HG03045 (cell line): Measurements from ENCODE around the gene UHRF1.
"Not testable (repeated sequence)": the region's sequence is repeated elsewhere in the genome, so short reads cannot be mapped to it uniquely, and the experiment has no call there.

Experiments
- ATAC-seq: cut with Tn5 transposase; IDR thresholded peaks from one replicate; pipeline ENCODE4 v1.9.1; 2021; ENCODE audit warnings: mild to moderate bottlenecking, moderate library complexity; ENCODE audit not compliant: unreplicated experiment

UHRF1 gene

DNA sequence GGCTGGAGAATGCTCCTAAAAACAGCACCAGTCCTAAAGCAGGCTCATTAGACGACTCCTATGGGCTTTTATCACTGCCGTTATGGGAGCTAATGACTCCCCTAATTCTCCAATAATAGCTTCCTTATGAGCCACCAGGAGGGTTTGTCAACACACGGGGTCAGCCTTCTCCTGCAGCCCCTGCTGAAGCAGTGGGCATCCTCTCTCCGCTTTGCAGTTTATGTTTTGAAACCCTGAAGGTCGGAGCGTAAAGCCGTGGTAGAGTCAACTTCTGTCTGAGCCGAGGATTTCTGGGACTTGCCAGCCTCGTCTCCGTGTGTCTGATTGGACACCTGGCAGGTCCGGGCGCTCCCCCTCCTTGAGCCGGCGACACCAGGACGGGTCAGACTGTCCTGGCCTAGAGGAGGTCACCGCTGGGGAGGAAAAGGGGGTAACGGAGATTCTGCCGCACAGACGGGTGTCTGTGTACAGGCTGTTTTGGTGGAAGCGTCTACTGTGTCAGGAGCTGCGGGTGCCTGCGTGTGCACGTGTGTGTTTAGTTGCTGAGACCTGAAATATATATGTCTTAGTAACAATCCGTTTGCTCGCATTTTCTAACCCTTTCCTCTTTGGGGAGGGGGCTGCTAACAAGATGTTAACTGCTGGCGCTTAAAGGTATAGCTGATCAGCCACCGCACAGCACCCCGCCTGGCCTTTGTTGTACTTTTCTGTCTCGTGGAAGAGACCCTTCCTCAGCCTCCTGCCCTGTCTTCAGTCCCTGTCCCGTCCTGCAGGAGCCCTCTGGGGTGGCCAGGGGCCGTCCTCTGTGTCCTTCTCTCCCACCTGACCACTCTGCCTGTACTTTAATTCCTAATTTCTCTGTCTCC is 61.5 kb downstream of the UHRF1 start:
- ATAC-seq: no peak

DNA sequence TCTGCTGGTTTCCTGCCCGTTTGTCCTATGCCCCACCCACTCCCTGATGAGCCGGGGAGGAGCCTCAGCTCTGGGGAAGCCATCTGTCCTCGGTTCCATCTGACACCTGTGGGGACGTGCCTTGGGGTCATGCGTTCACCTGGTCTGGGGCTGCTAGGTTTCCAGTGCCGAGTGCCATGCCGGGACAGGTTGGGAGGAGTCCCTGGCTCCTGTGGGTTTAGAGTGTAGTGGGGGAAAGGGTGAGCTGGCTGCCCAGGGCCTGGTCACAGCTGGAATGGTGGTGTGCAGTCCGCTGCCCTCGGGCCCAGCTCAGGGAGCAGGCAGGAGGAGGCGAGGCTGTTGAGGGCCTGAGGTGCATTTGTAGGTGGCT is 62.1 kb downstream of the UHRF1 start:
- ATAC-seq: no peak

DNA sequence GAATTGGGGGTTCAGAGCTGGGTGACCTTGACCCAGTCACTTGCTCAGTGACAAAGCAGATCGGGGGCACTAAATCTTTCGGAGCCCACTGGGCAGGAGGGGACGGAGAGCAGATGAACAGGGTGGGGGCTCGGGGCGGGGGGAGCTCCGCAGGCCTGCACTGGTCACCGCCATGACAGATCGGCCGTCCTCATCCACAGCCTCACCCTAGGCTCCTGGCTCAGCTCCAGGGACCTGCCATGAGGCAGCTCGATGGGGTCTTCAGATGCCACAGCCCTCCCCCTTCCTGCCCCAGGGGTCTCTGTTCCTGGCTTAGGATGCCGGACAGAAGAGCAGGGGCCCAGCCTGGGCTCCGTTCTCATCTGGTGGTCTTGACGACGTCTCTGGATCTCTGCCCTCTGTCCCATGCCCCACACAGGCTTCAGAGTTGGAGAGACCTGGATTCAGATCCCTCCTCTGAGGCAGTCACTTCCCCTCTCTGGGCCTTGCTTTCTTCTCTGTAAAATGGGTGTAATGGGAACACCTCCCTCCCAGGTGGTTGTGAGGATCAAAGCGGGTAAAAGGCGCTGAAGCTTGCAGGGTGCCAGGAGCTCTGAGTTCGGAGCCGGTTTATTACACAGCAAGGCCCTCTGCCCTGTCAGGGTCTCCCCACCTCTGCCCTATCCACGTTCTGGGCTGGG is 62.7 kb downstream of the UHRF1 start:
- no peak for ATAC-seq

DNA sequence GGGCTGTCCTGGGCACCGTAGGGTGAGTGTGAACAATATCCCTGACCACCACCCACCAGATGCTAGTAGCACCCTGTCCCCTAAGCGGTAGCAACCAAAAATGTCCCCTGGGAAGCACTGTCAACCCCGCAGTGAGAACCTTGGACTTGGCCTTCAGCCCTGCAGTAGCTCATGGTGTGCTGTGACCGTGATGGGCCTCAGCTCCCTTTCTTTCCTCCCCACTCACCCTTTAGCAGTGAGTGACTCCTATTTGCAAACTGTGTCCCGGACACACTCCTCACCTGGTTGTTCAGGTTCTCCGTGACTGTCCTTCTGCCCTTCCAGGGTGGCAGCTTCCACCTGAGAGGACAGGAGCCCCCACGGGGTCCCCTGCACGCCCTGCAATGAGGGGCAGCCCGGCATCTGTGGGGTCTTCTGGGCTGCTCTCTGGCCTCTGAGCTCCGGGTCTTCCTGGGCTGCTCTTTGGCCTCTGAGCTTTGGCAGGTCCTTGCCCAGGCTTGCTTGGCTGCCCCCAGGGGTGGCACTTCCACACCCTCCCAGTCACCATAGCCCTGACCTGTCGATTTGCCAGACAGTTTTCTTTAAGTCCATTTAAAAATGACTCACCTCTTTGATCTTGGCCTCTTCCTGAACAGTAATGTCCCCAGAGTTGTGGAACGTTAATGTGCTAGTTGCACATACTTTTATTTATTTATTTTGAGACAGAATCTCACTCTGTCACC is 63.4 kb downstream of the UHRF1 start:
- ATAC-seq: no peak

DNA sequence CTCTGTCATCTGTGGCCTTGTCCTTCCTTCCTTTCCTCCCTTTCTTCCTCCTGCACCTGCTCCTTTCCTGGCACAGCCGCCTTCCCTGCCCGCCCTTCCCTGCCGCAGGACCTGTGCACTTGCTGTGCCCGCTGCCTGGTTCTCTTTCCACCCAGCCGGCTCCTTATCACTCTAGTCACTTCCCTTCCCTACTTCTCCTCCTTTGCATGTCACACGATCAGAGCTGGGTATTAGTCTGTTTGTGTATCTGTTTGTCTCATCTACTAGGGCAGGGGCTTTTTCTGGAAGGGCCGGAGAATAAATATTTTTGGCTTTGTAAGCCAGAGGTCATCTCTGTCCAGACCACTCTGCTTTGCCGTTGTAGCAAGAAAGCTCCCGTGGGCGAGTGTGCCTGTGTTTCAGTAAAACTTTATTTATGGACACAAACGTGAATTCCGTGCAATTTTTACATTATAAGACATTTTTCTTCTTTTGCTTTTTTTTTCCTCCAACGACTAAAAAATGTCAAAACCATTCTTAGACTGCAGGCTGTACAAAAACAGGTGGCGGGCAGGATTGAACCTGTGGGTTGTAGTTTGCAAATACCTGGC is 65.7 kb downstream of the UHRF1 start:
- ATAC-seq: no peak

DNA sequence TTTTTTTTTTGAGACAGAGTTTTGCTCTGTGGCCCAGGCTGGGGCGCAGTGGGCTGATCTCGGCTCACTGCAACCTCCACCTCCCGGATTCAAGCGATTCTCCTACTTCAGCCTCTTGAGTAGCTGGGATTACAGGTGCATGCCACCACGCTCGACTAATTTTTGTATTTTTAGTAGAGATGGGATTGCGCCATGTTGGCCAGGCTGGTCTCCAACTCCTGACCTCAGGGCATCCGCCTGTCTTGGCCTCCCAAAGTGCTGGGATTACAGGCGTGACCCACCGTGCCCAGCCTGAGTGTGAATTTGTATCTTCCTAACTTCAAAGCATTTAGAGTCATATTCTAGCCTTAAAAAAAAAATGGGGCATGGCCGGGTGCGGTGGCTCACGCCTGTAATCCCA is 66.3 kb downstream of the UHRF1 start:
- not testable (repeated sequence) for ATAC-seq

DNA sequence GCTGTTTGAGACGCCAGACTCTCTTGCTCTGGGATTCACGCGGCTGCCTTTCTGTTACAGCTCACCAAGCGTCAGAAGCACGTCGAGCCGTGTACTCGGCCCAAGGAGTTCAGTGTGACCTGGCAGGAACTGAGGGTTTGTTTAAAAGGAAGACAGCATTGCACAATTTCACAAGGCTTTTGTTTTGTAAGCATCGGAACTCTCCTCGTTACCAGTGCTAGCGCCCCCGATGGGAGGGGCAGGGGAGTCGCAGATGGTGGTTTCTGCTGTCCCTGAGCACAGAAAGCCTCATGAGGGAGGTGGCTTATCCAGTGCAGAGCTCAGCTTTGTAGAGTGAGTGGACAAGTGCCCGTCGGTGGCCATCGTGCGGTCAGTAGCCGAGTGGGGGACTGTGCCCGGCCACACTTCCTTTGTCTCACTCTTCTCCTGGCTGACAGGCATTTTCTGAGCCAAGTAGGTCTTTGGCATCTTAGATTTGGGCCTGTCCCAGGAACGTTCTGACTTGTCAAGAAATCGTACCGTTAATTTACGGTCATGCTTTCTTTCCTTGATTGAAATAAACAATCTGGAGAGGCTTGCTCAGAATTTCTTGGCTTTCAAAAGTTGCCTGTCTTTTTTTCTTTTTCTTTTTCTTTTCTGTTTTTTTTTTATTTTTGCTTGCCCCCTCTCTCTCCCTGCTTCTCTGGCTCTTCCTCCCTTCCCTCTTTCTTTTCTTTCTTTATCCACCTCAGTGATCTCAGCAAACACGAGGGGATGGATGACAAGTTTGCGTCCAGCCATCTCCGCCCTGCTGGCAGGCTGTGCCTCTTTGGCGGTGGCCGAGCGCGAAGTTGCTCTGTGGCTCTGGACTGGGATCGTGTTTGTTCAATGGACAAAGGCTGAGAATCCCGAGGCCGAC is 67.3 kb downstream of the UHRF1 start:
- ATAC-seq: no peak

DNA sequence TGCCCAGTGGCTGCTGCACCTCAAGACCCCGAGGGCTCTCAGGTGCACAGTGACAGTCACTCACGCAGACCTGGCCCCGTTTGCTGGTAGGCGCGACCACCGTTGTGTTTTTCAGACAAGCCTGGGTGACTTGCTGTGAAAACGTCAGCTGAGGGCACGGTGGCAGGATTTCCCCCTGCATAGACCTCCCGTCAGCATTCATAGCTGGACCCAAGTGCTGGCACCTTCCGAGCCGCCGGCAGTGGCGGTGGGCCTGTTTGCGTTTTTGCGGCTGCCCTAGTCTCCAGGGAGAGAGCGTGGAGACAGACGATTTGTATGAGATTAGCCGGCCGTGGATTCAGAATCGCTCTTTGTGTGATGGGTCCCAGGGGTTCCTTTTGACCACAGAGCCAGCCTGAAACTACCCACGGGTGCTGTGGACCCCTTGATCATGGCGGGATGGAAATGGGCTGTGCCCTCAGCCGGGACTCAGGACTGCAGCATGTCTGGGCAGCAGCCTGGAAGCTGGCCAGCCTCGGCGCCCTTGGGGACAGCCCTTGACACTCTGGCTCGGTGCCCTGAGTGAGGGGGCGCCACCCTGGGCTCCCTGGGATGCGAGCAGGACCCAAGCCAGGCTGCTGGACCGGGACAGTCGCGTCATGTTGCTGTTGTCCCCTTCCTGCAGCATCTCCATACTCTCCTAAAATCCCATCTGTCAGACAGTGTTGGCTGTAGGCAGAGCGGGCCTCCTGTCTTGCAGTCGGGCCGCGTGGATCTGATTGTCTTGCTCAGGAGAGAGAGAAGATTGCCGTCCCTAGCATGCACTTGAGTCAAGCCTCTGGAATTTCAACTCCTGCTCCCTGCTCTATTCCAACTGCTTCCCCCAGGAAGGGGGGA is 68.2 kb downstream of the UHRF1 start:
- ATAC-seq: no peak

DNA sequence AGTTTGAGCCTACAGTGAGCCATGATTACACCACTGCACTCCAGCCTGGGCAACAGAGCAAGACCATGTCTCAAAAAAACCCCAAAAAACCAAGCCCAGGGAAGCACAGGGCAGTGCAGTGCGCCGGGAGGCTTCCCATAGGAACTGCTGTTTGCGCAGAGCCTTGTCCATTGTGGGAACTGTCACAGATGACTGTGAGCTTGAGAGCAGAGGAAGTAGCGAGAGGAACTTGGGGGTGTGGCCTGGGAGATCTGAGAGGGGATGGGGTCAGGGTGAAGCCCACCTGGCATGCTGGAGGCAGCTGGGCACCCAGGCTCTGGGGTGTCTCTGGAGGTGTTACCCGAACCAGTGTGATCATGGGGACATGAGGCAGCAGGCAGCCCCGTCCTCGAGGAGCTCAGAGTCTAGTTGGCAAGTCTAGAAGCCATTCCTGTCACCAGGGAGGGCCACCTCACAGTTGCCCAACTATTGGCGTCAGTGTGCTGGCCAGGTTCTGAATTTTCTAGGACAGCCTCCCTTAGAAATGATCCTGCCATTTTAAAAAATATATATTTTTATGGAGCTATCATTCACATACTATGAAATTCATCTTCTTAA is 70.0 kb downstream of the UHRF1 start:
- ATAC-seq: no peak

DNA sequence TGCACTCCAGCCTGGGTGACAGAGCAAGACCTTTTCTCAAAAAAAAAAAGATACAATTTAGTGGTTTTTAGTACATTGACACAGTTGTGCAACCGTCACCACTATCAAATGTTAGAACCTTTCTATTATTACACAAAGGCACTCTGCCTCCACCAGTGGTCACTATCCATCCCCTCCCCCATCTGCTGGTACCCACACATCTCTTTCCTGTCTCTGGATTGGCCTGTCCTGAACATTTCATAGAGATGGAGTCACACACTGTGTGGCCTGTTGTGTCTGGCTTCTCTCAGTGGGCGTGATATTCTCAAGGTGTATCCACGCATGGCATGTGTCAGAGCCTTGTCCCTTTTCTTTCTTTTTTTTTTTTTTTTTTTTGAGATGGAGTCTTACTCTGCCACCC is 70.8 kb downstream of the UHRF1 start:
- no peak for ATAC-seq

DNA sequence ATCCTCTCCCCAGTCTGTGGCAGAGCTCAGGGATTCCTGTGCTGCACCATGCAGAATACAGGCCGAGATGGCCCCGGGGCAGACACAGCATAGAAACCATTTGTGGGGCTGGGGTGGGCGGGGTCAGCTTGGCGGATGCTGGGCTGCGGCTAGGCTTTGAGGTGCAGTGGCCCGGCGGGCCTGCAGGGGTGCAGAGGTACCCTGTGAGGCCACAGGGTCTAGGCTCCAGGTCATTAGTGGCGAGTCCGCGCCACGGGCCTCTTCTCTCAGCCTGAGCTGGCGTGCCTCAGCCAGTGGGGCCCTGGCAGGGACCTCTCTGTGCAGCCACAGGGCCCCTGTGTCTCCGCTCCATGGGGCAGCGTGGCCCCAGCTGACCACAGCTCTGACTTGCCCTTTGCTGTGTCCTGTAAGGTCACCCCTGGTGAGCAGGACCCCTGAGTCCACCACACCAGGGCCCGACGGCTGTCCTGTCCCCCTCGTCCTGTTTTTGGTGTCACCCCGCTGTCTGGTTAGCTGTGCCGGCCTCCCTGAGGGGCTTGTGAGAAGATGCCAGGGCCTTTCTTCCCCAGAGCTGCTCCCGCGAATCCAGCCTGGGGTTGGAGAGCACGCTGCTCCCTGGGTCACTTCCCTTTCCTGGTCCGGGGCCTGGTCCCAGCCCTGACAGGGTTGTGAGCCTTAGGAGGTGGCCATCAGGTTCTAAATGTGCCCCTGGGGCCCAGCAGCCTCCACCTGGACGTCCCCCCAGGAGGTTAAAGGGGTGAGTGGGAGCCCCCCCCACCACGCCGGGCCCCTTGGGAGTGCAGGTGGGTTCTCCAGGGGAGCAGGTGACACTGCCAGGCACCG is 71.8 kb downstream of the UHRF1 start:
- no peak for ATAC-seq

DNA sequence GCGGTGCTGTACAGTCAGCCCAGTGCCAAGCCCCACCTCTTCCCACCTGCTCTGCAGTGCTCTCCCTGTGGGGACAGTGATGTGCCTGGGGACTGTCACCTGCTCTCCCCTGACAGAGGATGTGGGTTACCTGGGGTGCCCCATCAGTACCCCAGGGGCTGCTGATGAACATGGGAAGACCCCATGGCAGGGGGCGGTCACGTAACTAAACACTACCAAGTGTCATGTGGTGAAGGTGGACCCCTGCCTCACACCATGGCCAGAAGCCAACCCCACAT is 72.3 kb downstream of the UHRF1 start:
- no peak for ATAC-seq

DNA sequence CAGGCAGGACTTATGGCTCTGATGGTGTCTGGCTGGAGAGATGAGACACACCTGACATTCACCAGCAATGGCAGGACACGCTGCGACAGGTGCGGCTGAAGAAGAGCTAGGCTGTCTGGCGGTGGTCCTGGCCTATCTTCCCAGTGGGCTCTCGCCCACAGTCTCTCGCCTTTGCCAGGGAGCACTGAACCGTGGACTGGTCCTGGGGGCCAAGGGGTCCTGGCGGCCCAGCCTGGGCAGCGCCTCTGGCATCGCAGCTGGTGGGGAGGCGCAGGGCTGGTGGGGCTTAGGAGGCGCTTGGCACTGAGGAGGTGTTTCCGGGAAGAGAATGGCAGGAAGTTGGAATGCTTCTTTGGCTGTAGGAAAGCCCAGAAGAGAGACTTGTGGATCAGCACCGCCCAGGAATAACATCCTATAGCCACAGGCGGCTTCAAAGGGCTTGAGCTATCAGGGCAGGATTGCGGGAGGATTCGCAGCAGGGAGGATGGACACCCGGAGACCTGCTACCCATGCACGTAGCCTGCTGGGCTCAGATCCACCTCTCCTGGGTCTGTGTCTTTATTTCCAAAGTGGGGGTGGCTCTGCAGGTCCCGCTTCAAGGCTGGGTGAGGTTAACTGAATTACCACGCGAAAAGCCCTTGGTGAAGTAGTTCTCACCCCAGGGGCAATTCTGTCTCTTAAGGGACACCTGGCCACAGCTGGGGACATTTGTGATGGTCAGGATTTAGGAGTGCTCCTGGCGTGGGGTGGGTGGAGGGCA is 74.2 kb downstream of the UHRF1 start:
- no peak for ATAC-seq

DNA sequence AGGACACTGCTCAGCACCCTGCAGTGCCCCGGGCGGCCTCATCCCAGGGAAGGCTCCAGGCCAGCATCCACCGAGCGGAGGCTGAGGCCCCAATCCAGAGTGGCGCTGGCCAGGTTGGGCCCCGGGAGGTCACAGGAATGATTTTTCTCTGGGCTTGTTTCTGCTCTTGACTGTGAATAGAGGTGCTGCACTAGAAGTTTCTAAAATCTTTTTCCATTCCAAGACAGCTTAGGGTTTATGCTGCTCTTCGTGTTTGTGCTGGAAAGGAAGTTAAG is 74.7 kb downstream of the UHRF1 start:
- ATAC-seq: no peak

DNA sequence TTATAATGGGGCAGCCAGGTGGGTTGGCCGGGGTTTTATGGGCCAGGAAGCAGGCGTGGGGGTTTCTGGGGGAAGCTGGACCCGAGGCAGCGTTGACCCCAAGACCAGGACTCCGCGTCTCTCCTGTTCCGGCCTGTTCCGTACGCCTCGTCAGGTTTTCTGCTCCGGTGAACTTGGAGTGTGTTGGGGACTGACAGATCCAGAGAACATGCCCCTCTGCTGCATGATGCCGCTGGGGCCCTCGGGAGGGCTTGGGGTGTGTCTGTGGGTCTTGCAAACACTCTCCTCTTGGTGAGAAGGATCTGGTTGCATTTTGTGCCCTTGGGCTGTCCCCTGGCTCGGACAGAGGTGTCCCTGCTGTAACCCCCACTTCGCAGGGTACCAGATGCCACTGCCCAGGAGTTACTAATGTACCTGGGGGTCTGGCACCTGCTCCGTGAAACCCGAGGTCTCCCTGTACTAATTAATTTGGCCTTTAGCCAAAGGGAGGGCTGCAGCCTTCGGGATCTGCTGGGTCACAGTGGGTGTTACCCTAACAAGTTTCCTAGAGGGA is 75.2 kb downstream of the UHRF1 start:
- no peak for ATAC-seq

DNA sequence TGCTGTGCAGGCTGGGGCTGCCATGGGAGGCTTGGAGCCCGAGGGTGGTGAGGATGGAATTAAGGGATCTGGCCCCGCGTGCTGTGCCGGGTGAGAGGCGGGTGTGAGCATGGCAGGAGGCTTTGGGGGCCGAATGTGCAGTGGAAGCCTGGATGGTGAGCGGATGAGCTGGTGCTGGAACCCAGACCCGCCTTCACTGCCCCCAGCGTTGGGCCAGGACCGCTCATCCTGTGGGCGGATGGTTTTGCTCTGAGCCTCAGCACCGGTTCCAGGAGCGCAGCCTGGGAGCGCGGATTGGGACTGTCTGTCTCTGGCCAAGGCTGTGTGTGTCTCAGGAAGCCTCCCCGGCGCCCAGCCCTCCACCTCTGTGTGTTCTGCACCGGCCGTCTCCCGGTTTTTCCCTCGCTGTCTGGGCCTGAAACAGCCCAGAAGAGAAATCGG is 76.3 kb downstream of the UHRF1 start:
- ATAC-seq: no peak

DNA sequence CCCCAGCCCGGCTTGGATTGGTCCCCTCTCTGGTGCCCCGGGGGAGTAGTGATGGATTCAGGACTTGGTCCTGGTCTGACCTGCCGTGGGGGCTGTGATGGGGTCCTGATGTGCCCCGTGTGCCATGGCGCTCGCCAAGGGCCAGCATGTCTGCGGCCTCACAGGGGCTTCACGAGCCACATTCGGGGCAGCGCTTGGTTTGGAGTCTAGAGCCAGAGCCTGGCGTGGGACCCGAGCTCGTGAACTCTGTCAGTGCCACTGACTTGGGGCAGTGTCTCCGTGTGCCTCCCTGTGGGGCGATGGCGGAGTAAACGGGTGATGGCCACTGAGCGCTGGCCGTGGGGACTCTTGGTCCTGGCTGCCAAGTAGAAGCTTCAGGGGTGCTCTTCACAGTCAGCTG is 76.8 kb downstream of the UHRF1 start:
- ATAC-seq: no peak

DNA sequence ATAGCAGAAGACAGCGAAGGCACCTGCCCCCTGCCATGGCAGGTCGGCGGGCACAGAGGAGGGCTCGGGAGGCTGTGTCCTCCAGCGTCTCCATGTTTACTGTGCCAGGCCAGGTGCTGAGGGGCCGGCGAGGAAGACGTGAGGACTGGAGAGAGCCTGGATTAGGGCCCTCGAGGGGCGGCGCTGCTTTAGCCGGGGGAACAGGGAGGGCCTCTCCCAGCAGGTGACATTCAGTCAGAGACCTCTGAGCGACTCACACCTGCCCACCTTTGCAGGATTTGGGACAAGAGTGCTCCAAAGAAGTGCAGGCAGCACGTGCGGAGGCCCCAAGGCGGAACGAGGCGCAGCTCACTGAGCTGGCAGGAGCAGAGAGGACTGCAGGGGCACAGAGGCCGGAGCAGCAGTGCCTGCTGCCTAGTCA is 77.2 kb downstream of the UHRF1 start:
- no peak for ATAC-seq
